A673 (cell line): ENCODE data around the gene CCSAP.

Experiments used
- EZH2 ChIP-seq: fragments of 200-600 bp; sonication (generic); IDR thresholded peaks from 2 replicates; pipeline ENCODE4 v1.6.1; 2017; ENCODE audit warnings: borderline replicate concordance, low read depth, mild to moderate bottlenecking, mixed read lengths, antibody characterized with exemption, low read length; ENCODE audit not compliant: poor library complexity, severe bottlenecking
- TF ChIP-seq, protein P1 (sequence below): fragments of 300-800, 200-600 bp; sonication (generic); conservative IDR thresholded peaks from 2 replicates; pipeline ENCODE4 v1.5.1; 2017; ENCODE audit warnings: low read depth, mild to moderate bottlenecking, antibody characterized with exemption, low read length, moderate library complexity, mixed read lengths

DNA sequence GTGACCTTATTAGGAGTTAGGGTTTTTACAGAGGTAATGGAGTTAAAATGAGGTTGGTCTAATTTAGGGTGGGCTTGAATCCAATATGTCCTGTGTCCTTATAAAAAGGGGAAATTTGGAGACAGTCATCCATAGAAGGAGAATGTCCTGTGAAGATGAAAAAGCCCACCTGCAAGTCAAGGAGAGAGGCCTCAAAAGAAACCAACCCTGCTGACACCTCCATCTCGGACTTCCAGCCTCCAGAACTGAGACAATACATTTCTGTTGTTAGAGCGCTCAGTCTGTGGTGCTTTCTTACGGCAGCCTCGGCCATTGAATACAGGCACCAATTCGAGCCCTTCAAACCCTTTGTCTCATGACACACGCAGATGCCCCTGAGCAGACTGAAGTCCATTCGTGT lies 47.3 kb upstream of the CCSAP start:
- TF ChIP-seq, protein P1, sequence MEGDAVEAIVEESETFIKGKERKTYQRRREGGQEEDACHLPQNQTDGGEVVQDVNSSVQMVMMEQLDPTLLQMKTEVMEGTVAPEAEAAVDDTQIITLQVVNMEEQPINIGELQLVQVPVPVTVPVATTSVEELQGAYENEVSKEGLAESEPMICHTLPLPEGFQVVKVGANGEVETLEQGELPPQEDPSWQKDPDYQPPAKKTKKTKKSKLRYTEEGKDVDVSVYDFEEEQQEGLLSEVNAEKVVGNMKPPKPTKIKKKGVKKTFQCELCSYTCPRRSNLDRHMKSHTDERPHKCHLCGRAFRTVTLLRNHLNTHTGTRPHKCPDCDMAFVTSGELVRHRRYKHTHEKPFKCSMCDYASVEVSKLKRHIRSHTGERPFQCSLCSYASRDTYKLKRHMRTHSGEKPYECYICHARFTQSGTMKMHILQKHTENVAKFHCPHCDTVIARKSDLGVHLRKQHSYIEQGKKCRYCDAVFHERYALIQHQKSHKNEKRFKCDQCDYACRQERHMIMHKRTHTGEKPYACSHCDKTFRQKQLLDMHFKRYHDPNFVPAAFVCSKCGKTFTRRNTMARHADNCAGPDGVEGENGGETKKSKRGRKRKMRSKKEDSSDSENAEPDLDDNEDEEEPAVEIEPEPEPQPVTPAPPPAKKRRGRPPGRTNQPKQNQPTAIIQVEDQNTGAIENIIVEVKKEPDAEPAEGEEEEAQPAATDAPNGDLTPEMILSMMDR, result no peak
- no peak for TF ChIP-seq EZH2
